Measurements from ENCODE around the gene JDP2. TPM values are rescaled to one million over a fixed set of nuclear protein-coding genes. Genes with fewer than 3 reads are reported as not detected.
A peak's percentile ranks its signal among the peaks of the same experiment; 100 is the strongest.

The JDP2 gene
- total RNA-seq, 1 donor from 2014 or later = 44.4 TPM

GRCh38 chr14:75424496-75424895, 3.3 kb upstream of the JDP2 start:
- DNase-seq (ENCODE audit: low spot score in 2 of 2, unreplicated experiment in 2 of 2) = no peak
- no peak for TF ChIP-seq CTCF (IDR thresholded peaks at IDR 0.05; ENCODE audit: unreplicated experiment)
- Mint-ChIP-seq H3K27ac (no peak overlapping the region), H3K9me3 (peaks cover 3% of the 10 kb centered on the region), H3K4me3 (no peak overlapping the region), H3K27me3 (ENCODE audit: low read depth) (no peaks in the 10 kb centered on the region), H3K36me3 (no peaks in the 10 kb centered on the region), H3K4me1 (peaks cover 36% of the 10 kb centered on the region)

GRCh38 chr14:75425446-75425845, 2.4 kb upstream of the JDP2 start:
- Mint-ChIP-seq H3K4me3 (no peak overlapping the region), H3K4me1 (peaks cover 42% of the 10 kb centered on the region), H3K27ac (peak overlapping the region; percentile 78), H3K27me3 (ENCODE audit: low read depth) (no peaks in the 10 kb centered on the region), H3K9me3 (peaks cover 3% of the 10 kb centered on the region), H3K36me3 (no peaks in the 10 kb centered on the region)
- TF ChIP-seq CTCF (IDR thresholded peaks at IDR 0.05; ENCODE audit: unreplicated experiment) = no peak
- no peak for DNase-seq (ENCODE audit: low spot score in 2 of 2, unreplicated experiment in 2 of 2)

GRCh38 chr14:75426332-75427125, 1.3 kb upstream of the JDP2 start:
- Mint-ChIP-seq H3K27ac (peak overlapping the region; percentile 71), H3K27me3 (ENCODE audit: low read depth) (no peaks in the 10 kb centered on the region), H3K4me3 (peak overlapping the region; percentile 63), H3K9me3 (peaks cover 3% of the 10 kb centered on the region), H3K36me3 (no peaks in the 10 kb centered on the region), H3K4me1 (peaks cover 51% of the 10 kb centered on the region)
- TF ChIP-seq CTCF (IDR thresholded peaks at IDR 0.05; ENCODE audit: unreplicated experiment) = no peak
- DNase-seq (ENCODE audit: low spot score in 2 of 2, unreplicated experiment in 2 of 2) = no peak

GRCh38 chr14:75427126-75427481, 718 bp upstream of the JDP2 start:
- Mint-ChIP-seq H3K27me3 (ENCODE audit: low read depth) (no peaks in the 10 kb centered on the region), H3K4me1 (peaks cover 51% of the 10 kb centered on the region), H3K27ac (peak overlapping the region; percentile 64), H3K4me3 (peak overlapping the region; percentile 63), H3K9me3 (peaks cover 3% of the 10 kb centered on the region), H3K36me3 (peaks cover under 1% of the 10 kb centered on the region)
- DNase-seq (ENCODE audit: low spot score in 2 of 2, unreplicated experiment in 2 of 2) = no peak
- TF ChIP-seq CTCF (IDR thresholded peaks at IDR 0.05; ENCODE audit: unreplicated experiment) = no peak

- Mint-ChIP-seq H3K4me3 (peak overlapping the region; percentile 82), H3K9me3 (peaks cover 3% of the 10 kb centered on the region), H3K4me1 (peaks cover 59% of the 10 kb centered on the region), H3K27me3 (ENCODE audit: low read depth) (no peaks in the 10 kb centered on the region), H3K36me3 (peaks cover 9% of the 10 kb centered on the region), H3K27ac (peak overlapping the region; percentile 95)
- no peak for TF ChIP-seq CTCF (IDR thresholded peaks at IDR 0.05; ENCODE audit: unreplicated experiment)
- DNase-seq (ENCODE audit: low spot score in 2 of 2, unreplicated experiment in 2 of 2) = peak in 1 of 2 experiments; percentile 45
These were observed 645 bp downstream of the JDP2 start for GRCh38 chr14:75428230-75429104.

All from mesothelial cell of epicardium (in vitro differentiated cells).